WI38 (cell line): ENCODE data around the gene SLC24A3.

ENCODE experiments used
- H3K4me3 ChIP-seq: 2 replicates; pipeline ENCODE4 v1.5.1; 2011; ENCODE audit warnings: low read depth, mild to moderate bottlenecking, control low read depth, low read length
- TF ChIP-seq, protein P1 (sequence below): IDR thresholded peaks from 2 replicates; pipeline ENCODE4 v1.5.1; 2012; ENCODE audit warnings: low read depth, mild to moderate bottlenecking, control low read depth, low read length

The SLC24A3 gene

DNA sequence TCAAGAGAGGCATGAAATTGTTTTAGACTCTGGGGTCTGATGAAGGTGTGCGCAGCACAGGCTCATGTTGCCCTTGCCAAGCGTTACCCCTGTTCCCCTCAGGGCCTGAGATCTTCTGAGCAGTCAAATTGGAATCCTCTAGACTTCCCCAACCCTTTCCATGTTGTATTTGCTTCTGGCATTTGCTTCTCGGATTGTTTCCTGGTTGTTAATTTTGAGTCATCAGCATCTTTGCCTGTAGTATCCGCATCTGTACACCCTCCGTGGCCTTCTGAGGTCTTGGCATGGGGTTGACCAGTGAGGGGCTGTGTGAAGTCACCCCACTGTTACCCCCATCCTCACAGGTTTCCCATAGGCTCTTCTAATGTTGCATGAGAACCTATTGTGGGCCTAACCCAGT lies 40.9 kb downstream of the SLC24A3 start:
- H3K4me3 ChIP-seq, result no peak overlapping the region
- TF ChIP-seq, protein P1, sequence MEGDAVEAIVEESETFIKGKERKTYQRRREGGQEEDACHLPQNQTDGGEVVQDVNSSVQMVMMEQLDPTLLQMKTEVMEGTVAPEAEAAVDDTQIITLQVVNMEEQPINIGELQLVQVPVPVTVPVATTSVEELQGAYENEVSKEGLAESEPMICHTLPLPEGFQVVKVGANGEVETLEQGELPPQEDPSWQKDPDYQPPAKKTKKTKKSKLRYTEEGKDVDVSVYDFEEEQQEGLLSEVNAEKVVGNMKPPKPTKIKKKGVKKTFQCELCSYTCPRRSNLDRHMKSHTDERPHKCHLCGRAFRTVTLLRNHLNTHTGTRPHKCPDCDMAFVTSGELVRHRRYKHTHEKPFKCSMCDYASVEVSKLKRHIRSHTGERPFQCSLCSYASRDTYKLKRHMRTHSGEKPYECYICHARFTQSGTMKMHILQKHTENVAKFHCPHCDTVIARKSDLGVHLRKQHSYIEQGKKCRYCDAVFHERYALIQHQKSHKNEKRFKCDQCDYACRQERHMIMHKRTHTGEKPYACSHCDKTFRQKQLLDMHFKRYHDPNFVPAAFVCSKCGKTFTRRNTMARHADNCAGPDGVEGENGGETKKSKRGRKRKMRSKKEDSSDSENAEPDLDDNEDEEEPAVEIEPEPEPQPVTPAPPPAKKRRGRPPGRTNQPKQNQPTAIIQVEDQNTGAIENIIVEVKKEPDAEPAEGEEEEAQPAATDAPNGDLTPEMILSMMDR, result no peak

DNA sequence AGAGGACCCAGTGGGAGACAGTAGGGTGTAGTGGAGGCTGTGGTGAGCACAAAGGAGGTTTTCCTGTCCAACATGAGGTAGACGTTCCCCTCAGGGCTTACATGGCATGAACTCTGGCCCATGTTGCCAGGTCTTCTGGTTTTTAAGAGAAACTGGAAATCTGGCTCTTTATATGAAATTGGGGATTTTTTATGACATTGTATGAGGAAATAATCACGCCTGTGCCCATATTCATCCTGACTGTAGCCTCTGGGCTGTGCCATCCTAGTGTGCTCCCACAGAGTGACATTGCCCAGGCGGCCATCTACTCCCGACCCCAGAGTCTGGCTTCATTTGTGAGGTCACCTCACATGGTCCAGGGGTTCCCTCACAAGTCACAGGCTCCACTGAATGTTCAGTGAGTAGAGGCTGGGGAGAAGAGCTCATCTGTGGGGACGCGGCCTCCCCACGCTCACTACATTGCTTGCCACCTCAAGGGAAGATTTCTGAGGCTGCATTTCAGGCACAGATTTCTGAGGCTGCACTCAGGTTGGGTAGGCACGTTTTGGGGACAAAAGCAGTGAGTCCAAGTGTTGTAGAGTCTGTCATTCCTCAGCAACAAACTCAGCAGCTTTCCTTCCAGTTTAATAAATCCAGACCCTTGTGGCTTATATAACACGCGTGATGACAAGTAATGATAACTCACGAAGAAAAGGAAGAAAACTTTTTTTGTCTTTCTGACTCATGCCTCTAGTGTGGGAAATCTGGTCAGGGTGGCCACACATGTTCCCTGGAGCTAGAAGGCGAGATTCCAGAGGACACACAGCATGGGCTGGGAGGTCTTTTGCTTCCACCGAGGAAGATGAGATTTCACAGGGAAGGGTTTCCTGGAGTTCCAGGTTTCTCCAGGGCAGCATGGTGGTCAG lies 41.7 kb downstream of the SLC24A3 start:
- no peak overlapping the region for H3K4me3 ChIP-seq
- TF ChIP-seq, protein P1, result no peak

DNA sequence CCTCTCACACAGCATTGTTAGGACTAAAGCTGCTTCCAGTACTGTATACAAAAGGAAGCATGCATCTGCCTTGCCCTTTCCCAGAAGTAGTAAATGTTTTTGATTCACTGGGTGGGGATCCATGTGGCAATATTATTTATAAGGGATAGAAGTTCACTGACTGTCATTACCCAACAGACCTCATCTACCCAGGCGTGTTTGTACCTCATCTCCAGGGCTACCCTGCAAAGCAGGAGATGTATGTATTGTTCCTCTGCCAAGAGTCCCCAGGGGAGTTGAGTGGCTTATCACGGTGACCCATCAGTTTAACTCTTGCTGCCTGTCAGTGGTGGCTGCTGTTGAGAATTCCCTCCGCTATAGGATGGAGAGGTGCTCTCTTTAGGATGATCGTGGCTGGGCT lies 42.5 kb downstream of the SLC24A3 start:
- TF ChIP-seq, protein P1, result no peak
- no peak overlapping the region for H3K4me3 ChIP-seq

DNA sequence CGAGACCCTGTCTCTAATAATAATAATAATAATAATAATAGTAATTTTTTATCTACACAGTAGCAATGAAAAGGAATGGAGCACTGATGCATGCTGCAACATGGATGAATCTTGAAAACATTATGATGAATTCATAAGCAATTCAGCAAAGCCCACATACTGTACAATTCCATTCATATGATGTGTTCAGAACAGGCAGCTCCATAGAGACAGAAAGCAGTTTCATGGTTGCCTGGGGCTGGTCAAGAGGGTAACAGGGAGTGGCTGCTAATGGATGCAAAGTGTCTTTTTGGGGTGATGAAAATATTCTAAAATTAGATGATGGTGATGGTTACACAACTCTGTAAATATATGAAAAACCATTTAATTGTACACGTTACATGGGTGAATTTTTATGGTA lies 43.6 kb downstream of the SLC24A3 start:
- H3K4me3 ChIP-seq, result no peak overlapping the region
- TF ChIP-seq, protein P1, result no peak

DNA sequence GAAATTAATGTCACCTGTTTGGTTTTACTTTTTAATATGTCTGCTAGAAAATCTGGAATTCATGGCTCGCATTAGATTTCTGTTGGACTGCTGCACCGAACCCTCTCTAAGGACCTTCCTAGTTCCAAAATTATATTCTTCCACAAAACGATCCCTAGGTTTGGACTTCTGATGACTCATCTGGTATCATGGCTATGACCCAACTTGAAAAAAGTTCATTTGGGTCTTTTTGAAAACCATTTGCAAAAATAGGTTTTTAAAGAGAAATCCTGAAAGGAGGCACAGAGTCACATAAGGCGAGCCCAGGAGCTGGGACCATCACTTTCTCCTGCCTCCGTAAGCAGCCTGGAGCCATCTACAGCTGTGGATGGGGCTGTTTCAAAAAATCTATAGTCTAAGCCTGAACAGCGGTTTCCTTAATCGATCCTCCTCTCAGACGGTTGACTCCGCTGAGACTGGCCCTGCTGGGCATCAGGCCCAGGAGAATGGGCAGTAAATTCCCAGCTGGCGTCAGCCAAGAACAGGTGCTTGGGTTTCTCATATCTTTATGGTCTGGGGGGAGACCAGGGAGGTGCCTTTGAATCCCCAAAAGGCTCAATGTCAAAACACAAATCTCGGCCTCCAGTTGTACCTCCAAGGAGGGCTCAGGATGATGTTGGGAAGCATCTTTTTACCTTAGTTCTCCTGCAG lies 44.6 kb downstream of the SLC24A3 start:
- TF ChIP-seq, protein P1, result no peak
- no peak overlapping the region for H3K4me3 ChIP-seq

DNA sequence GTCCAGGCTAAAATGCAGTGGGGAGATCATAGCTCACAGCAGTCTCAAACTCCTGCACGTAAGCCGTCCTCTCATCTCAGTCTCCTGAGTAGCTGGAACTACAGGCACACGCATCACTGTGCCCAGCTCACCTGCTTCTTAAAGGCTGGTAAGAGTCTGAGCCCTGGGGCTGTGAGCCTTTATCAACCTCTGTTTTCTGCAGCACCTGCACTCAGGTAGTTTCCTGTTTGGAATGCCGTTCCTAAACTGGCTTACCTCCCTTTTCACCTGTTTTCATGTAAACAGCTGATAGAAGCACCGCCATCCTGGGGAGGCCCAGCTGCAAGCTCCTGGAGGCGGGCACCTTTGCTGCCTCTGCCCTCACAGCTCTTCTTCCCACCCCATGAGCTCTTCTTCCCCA lies 45.4 kb downstream of the SLC24A3 start:
- TF ChIP-seq, protein P1, result no peak
- H3K4me3 ChIP-seq, result no peak overlapping the region

DNA sequence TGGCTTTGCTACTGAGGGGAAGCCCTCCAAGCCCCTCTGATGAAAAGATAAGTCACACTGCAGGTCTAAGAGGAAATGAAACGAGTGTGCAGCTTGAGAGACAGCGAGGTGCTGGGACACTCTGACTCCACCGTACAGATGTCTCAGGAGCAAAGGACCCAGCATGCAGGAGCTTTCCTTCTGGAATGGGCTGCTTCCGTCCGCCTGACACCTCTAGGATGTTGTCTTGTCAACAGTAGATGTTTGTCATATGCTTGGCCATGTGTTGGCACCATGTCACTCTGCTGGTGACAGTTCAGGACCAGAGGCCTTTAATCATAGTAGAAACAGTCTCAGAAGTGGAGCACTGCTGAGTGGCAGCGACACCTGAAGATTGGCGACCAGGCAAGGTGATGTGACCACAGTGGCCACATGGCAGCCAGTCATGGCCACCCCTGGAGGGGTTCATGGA lies 46.7 kb downstream of the SLC24A3 start:
- no peak overlapping the region for H3K4me3 ChIP-seq
- TF ChIP-seq, protein P1, result no peak
